ENCODE results near the gene ARVCF. TPM values are rescaled to one million over a fixed set of nuclear protein-coding genes. Genes with fewer than 3 reads are reported as not detected.

ARVCF gene
- total RNA-seq, 2 donors from 2014 or later: 12.5 to 13.4 TPM

- intact Hi-C loops (cut with DNase I): loop anchor here in 1 of 2 donors (10.0 kb wide), 1 partner anchor 79 kb away; the partner anchor contains the start of genes RANBP1 and TRMT2A
- no peak for DNase-seq
- no peak for ATAC-seq
These were observed 18.9 kb upstream of the ARVCF start for GRCh38 chr22:20035375-20036083.

- DNase-seq (no peak), ATAC-seq (no peak)
- intact Hi-C loops (cut with DNase I): loop anchor here in 1 of 2 donors (10.0 kb wide), 1 partner anchor 81 kb away; the partner anchor contains the start of genes RANBP1 and TRMT2A
These were observed 17.5 kb upstream of the ARVCF start for GRCh38 chr22:20034143-20034542.

- intact Hi-C loops (cut with DNase I): loop anchor here in 1 of 2 donors (10.0 kb wide), 1 partner anchor 82 kb away; the partner anchor contains the start of genes RANBP1 and TRMT2A
- peak; percentile 46 for DNase-seq
- ATAC-seq: peak; percentile 62 to 84
These were observed 16.6 kb upstream of the ARVCF start for GRCh38 chr22:20033045-20033706.

GRCh38 chr22:20032407-20032991, 15.9 kb upstream of the ARVCF start:
- DNase-seq: no peak
- intact Hi-C loops (cut with DNase I): loop anchor here in 1 of 2 donors (10.0 kb wide), 1 partner anchor 82 kb away; the partner anchor contains the start of genes RANBP1 and TRMT2A
- ATAC-seq: peak in 1 of 2 donors; percentile 7

- no peak for DNase-seq
- ATAC-seq: no peak
- intact Hi-C loops (cut with DNase I): loop anchor here in 1 of 2 donors (10.0 kb wide), 1 partner anchor 83 kb away; the partner anchor contains the start of genes RANBP1 and TRMT2A
These were observed 15.2 kb upstream of the ARVCF start for GRCh38 chr22:20031732-20032406.

- intact Hi-C loops (cut with DNase I): loop anchor here in 1 of 2 donors (10.0 kb wide), 1 partner anchor 85 kb away; the partner anchor contains the start of genes RANBP1 and TRMT2A
- ATAC-seq (peak; percentile 15 to 20), DNase-seq (no peak)
These were observed 13.1 kb upstream of the ARVCF start for GRCh38 chr22:20029550-20030225.

- intact Hi-C loops (cut with DNase I): no loop called here
- ATAC-seq: peak in 1 of 2 donors; percentile 15
- DNase-seq: no peak
These were observed 12.4 kb upstream of the ARVCF start for GRCh38 chr22:20028855-20029549.

GRCh38 chr22:20027966-20028854, 11.6 kb upstream of the ARVCF start:
- no peak for DNase-seq
- no peak for ATAC-seq
- intact Hi-C loops (cut with DNase I): no loop called here

- ATAC-seq (no peak), DNase-seq (no peak)
- intact Hi-C loops (cut with DNase I): no loop called here
These were observed 10.5 kb upstream of the ARVCF start for GRCh38 chr22:20026996-20027601.

- ATAC-seq (no peak), DNase-seq (no peak)
- intact Hi-C loops (cut with DNase I): no loop called here
These were observed 9.7 kb upstream of the ARVCF start for GRCh38 chr22:20026204-20026908.

GRCh38 chr22:20025401-20026203, 9.0 kb upstream of the ARVCF start:
- ATAC-seq: no peak
- intact Hi-C loops (cut with DNase I): no loop called here
- DNase-seq: no peak

GRCh38 chr22:20024650-20025397, 8.2 kb upstream of the ARVCF start:
- intact Hi-C loops (cut with DNase I): no loop called here
- ATAC-seq (no peak), DNase-seq (peak; percentile 5)

- no peak for ATAC-seq
- peak; percentile 56 for DNase-seq
- intact Hi-C loops (cut with DNase I): no loop called here
These were observed 7.6 kb upstream of the ARVCF start for GRCh38 chr22:20024225-20024624.

GRCh38 chr22:20022978-20023613, 6.5 kb upstream of the ARVCF start:
- intact Hi-C loops (cut with DNase I): no loop called here

More at GRCh38 chr22:20022978-20023613, 6.5 kb upstream of the ARVCF start:
- ATAC-seq (no peak), DNase-seq (no peak)

Measured in left cardiac atrium (tissue), 4 donors.